GOT3 (cell line): ENCODE data around the gene ANGEL1.

Experiments used
- DNase-seq: peaks from one replicate; lab custom pipeline; 2025; ENCODE audit warnings: mixed read lengths; lab: John Stamatoyannopoulos, UW

ANGEL1 gene

GRCh38 chr14:76763096-76764041 lies 49.3 kb downstream of the ANGEL1 start:
- no peak for DNase-seq

GRCh38 chr14:76762411-76763095 lies 50.1 kb downstream of the ANGEL1 start:
- no peak for DNase-seq

GRCh38 chr14:76761960-76762410 lies 50.7 kb downstream of the ANGEL1 start:
- no peak for DNase-seq

- DNase-seq = peak; percentile 8
Observed at GRCh38 chr14:76761136-76761959, 51.3 kb downstream of the ANGEL1 start, which contains the start of gene VASH1. VASH1 (plus strand) TSS chr14:76761468; CDS start chr14:76762822, 1,354 bp downstream.

- no peak for DNase-seq
Observed at GRCh38 chr14:76760331-76761135, 52.1 kb downstream of the ANGEL1 start.

- no peak for DNase-seq
Observed at GRCh38 chr14:76759589-76759988, 53.1 kb downstream of the ANGEL1 start.

GRCh38 chr14:76756371-76756750 lies 56.3 kb downstream of the ANGEL1 start:
- DNase-seq = no peak

GRCh38 chr14:76755610-76756370 lies 56.9 kb downstream of the ANGEL1 start:
- DNase-seq = no peak

- no peak for DNase-seq
Observed at GRCh38 chr14:76754586-76754985, 58.1 kb downstream of the ANGEL1 start.

GRCh38 chr14:76753541-76754198 lies 59.0 kb downstream of the ANGEL1 start:
- DNase-seq = no peak

GRCh38 chr14:76752744-76753143 lies 59.9 kb downstream of the ANGEL1 start:
- DNase-seq = no peak

- DNase-seq = no peak
Observed at GRCh38 chr14:76742966-76743365, 69.7 kb downstream of the ANGEL1 start.

- DNase-seq = no peak
Observed at GRCh38 chr14:76742185-76742584, 70.5 kb downstream of the ANGEL1 start.

- no peak for DNase-seq
Observed at GRCh38 chr14:76741074-76741473, 71.6 kb downstream of the ANGEL1 start.
